G401 (cell line): ENCODE measurements around the gene TMEM17. TPM values are rescaled to one million over a fixed set of nuclear protein-coding genes. Genes with fewer than 3 reads are reported as not detected.
"Not testable (repeated sequence)": the region's sequence is repeated elsewhere in the genome, so short reads cannot be mapped to it uniquely, and the experiment has no call there.

Experiments
- DNase-seq: peaks from one replicate; pipeline ENCODE4 v3.0.0-alpha.2; 2015; ENCODE audit warnings: low spot score
- in situ Hi-C: cut with HindIII; loops from 2 replicates; pipeline ENCODE4 v1.10.0; 2016; ENCODE audit warnings: low sequenced_read_pairs, mixed read lengths
- total RNA-seq: library from RNA; depleted of rRNA; stranded (reverse); fragments of >200 nt; shearing (Covaris generic); gene quantifications from 2 replicates; pipeline ENCODE4 v1.2.3, GENCODE V29; 2014

Gene TMEM17
- total RNA-seq, 1 experiment from 2014 or later, result 2.4 TPM

DNA sequence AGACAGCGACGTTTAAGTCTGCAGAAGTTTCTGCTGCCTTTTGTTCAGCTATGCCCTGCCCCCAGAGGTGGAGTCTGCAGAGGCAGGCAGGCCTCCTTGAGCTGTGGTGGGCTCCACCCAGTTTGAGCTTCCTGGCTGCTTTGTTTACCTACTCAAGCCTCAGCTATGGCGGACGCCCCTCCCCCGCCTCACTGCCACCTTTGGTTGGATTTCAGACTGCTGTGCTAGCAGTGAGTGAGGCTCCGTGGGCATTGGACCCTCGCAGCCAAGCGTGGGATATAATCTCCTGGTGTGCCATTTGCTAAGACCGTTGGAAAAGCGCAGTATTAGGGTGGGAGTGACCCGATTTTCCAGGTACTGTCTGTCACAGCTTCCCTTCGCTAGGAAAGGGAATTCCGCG lies 15.1 kb upstream of the TMEM17 start:
- in situ Hi-C loops, DNase-seq: not testable (repeated sequence)

DNA sequence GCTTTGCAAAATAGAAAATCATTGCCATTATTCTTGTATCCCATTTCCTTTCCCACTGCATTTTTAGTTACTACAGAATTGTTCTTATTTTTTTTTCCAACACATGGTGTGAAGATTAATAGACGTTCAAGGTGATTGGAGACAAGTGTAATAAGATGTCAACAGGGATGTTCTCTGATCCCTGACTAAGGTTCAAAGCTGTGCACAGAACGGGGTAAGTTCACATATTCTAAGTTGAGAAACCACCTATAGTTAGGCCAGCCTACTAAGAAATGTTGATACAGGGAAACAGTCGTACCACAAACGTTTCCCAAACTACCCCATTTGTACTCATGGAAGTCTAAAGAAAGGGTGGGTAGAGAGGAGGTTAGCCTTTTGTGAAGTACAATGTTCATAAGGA lies 6.4 kb upstream of the TMEM17 start:
- in situ Hi-C loops, result no loop called here
- DNase-seq, result no peak

DNA sequence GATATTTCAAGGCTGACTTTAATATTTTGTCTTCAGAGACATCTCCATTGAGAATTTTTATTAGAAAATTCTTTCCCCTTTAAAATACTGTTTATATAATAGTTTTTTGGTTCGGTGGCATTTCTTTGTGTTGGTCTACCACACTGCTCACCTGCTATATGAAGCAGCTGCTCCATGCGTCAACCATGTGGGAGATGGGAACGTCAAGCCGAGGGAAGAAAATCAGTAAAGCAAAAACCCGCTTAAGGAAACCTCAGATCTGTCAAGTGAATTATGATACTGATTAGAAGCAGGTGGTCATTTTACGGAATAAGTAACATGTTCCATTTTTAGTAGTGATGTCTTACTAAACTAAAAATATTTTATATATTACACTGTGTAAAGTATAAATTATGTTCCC lies 5.6 kb upstream of the TMEM17 start:
- DNase-seq, result no peak
- in situ Hi-C loops, result no loop called here

DNA sequence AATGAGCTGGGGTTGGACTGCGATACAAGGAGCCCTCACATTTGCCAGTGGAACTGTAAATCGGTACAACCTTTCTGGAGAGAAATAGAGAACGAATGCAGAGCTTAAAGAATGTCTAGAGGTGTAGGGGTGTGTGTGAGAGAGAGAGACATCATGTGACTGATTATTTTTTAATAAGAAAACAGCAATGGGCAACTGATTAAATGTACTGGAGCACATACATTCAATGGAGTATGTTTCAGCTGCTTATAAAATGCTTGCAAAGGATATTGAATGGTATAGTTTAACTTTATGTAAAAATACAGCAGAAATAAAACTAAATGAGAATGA lies 391 bp upstream of the TMEM17 start:
- no peak for DNase-seq
- in situ Hi-C loops, result no loop called here

DNA sequence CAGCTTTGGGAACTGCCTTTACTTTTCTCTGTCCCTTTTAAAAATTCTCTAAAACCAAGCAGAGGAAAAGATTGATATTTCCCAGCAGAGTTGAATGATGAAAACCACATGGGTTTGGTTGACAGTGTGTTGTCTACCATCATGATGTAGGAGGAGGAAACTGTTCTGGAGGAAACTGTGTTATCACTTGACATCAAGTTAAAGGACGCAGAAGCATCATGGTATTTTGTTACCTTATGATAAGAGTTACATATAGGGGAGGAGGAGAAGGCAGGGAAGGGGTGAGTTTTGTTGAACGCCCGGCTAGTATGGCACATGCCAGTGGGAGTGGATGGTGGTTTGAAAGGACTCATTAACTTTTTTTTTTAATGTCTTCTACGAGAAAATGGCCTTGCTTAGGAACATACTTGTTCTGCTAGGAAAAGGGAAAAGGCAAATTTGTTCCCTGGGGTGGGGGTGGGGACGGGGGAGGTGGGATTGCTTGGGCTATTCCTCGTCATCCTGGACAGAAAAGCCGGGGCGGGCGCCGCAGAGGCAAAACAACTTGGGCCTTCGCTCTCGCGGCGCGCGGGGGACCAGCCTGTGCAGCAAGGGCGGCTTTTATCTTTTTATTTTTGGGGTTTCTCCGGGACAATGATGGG lies 766 bp downstream of the TMEM17 start:
- in situ Hi-C loops, result no loop called here
- no peak for DNase-seq

DNA sequence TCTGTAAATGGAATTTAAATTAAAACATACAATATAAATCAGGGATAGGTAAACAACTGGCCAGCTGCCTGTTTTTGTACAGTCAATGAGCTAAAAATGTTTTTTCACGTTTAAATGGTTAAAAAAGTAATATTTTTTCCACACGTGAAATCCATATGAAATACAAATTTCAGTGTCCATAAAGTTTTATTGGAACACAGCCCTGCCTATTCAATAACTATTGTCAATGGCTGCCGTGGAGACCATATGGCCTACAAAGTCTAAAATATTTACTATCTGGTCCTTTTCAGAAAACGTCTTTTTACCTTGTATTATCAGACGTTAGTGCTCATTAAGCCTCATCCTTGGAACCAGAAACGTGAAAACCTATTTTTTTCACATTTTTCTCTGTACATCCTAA lies 1.3 kb downstream of the TMEM17 start:
- in situ Hi-C loops, result no loop called here
- no peak for DNase-seq

DNA sequence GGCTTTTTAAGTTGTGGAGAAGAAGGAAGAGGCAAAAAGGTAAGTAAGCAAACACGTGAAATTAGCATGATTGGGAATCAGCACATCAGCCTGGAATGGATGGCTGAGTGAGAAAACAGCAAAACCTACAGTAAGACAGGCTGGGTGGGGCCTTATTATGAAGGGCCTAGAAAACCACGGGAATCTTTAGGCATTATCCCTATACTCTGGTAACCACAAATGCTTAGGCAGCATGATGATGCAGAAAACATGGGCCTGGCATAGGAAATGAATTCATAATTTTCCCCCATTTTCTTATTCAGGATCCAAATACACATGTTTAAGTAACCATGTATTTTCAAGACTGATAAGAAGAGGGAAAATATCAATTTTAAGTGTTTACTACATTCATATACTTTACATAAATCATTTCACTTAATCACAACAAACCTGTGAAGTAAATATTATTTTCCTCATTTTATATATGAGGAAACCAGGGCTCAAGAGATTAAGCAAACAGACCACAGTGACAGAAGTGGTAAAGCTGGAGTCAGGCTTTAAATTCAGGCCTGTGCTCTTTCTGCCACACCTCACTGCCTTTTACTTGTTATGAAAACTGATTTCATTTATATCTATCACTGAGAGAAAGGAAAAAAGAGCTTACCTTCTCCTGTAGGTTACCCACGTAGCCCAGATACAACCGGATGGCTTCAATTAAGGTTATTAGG lies 4.0 kb downstream of the TMEM17 start:
- in situ Hi-C loops, result no loop called here
- no peak for DNase-seq

DNA sequence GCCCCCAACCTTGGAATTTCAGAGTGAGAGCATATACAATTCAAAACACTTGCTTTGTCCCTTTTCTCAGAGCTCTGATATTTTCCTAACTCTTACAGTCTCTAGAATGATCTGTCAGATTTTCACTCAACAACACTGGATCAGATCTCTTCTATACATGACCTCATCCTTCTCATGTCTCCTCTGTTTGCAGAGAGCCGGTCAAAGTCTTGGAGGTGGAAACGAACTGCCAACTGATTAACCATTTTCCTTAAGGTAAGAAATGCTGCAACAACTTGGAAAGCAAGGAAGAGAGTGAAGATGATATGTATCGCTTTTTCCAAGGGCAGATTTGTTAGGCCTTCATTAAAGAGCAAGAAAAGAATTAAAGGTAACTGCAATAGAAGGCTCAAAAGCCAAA lies 4.9 kb downstream of the TMEM17 start:
- no peak for DNase-seq
- in situ Hi-C loops, result no loop called here

DNA sequence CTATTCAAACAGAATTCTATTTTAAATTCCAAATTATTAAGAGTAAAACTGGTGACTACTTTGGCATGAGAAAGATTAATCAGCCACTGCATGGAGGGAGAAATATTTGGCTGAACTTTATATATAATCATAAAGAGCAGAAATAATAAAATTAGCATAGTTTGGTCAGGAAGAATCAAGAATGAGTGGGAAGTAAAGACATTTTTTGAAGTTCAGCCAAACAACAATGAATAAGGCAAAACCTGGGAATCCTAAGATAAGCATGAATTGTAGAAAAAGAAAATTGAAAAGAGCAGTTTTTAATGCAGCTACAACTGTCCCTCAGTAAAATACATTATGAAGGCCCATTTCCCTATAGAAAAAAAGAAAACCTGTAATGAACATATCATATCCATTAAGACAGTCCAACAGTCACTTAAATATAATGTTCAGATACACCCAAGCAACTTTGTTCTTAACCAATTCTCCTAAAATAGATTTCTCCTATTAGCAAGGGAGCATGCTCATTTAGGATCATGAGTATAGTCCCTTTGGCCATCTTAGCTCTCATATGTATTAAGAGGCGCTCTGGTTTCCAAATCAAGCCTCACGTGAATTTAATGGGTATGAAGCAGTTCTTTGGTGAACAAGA lies 6.5 kb downstream of the TMEM17 start:
- no peak for DNase-seq
- in situ Hi-C loops, result no loop called here

DNA sequence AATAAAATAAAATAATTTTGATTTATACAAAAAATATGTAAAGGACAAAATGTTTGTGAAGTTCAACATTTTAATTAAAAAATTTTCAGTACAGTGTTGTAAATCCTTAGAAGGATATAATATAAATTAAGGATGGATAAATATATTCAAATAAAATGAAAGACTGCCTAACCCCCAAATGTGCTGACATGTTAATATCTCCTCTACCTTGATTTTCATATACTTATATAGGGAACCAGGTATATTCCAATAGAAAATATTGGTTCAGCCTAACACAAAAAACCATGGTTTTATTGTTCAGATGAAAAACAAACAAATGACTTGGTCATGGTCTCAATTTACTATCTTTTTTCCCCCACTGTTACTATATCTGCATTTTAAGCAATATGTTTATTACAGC lies 7.3 kb downstream of the TMEM17 start:
- in situ Hi-C loops, result no loop called here
- no peak for DNase-seq

DNA sequence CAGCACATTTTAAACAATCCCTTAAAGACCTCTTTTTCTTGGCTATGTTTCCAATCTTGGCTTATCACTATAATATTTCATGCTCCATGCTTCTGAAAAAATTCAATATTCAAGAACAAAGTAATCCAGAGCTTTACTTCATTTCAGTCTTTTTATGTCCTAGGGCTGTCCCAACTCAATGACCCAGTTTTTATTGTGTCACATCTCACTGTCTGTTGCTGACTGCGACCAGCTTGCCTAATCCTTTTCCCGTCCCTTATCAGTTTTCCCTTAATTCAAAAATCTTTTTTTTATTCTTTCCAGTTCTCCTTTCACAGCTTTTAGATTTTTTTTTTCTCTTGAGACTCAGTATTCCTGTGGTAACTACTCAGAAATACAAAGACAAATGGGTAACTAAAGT lies 10.2 kb downstream of the TMEM17 start:
- in situ Hi-C loops, result no loop called here
- DNase-seq, result no peak

DNA sequence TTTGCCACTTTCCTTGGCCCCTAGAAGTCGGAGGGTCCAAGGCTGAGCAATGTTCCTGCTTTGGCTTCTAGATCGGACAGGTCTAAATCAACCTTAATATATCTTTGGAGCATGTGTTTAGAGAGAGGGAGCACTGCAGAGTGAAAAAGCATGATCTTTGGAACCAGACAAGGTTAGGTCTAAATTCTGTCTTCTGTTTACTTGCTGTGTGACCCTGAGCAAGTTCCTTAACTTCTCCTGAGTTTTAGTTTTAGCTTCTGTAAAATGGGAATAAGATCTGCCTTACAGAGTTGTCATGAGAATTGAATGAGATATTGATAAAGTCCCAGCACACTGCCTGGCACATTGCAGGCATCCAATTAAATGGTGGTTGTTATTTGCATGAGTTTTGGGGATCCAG lies 13.9 kb downstream of the TMEM17 start:
- no peak for DNase-seq
- in situ Hi-C loops, result no loop called here

DNA sequence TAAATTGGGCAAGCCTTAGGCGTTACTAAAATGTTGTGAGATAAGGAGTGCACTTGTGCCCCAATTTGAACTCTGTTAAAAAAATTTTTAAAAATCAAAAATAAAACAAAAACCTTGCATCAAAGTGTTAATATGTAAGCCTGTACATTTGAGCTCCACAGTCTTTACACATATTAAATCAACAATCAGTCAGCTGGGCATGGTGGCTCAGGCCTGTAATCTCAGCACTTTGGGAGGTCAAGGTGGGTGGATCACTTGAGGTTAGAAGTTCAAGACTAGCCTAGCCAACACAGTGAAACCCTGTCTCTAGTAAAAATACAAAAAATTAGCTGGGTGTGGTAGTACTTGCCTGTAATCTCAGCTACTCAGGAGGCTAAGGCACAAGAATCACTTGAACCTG lies 16.3 kb downstream of the TMEM17 start:
- in situ Hi-C loops, result no loop called here

DNA sequence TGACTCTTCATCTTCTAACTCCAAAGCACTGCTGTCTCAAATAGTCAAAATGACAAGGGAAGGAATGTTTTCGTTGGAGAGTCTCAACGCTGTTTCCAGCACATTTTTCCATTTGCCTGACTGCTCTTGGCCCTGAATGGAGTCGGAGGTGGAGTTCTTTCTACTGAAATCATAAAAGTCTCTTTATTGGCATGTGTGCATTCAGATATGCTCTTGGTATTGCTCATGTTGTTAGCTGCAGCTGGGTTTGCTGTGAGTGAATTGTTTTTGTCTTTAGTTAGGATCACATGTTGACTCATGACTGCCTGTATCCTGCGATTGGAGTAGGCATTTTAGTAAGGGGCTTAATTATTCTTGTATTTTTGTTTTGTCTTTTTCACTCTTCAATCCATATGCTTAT lies 16.8 kb downstream of the TMEM17 start:
- no peak for DNase-seq
- in situ Hi-C loops, result no loop called here

More for the DNA sequence above, 16.3 kb downstream of the TMEM17 start:
- no peak for DNase-seq

DNA sequence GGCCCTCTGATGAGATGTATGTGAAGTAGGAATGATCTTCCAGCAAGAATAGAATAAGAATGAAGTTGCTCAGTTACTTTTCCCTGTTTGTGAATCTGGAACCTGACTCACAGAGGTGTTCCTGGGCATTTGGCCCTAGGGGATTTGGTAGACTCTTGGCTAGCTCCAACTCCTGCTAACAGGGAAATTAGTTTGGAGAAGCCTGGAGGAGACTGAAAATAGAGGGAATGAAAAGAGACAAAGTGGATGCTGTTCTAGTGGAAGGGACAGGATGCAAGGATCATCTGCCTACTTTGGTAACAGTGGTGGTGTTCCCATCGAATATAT lies 19.6 kb downstream of the TMEM17 start:
- in situ Hi-C loops, result no loop called here

DNA sequence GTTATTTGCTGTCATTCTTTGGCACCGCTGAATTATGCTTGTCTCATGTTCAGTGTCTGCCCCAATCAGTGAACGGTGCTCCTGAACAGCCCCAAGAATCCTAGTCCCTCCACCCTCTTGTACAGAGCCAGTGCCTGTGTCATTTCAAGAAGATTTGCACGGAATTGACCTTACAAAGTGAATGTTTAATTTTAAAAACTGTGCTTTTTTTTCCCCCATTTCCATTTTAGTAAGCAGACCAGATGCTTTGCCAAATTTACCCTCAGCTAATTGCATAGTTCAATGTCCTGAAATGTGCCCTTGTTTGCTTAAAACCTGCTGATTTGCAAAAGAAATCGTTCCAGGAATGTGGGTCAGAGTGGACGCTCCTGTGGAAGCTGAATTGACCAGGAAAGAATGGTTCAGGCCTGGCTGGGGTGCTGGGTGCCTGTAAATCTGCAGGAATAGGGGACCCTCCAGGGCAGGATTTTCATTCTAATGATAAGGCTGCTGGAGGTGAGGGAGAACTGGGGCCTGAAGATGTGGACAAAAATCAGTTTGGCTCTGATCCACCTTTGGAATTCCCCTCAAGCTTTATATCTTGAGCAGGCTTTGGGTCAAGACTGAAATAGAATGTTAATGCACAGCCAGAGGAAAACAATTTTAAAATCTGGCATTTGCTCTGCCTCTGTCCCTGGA lies 20.1 kb downstream of the TMEM17 start:
- no peak for DNase-seq
- in situ Hi-C loops, result no loop called here

More for the DNA sequence above, 19.6 kb downstream of the TMEM17 start:
- no peak for DNase-seq

DNA sequence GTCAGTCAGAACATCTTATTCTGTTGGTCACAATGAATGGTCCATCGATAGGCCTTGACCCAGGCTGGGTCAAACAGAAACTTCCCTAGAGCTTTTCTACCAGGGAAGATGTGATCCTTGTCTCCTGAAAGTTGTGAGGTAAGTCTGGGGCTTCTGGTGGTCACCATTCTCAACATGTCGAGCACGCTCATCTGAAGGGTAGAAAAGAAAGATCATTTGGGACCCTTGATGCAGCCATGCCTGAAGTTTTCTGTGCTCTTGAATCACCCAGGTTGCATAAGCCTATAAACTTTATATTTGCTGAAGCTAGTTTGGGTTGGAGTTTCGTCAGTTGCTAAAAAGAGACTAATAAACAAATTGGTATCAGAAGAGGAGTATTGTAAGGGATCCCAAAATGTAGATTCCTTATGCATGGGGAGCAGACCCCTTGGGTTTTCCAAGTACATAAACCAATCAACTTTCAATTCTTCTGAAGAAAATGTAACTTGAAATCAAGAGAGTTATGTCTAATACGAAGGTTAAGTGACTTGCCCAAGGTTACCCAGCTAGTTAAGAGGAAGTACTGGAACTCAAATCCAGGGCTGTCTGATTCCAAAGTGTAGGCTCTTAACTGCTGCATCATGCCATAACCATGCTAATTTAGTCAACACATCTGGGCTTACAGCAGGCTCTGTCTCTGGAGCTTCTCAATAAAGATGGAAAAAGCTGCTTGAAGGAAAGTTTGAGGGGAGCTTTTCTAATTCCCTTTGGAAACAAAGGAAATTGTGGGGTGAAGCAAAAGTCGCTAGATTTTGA lies 23.2 kb downstream of the TMEM17 start:
- no peak for DNase-seq
- in situ Hi-C loops, result no loop called here

DNA sequence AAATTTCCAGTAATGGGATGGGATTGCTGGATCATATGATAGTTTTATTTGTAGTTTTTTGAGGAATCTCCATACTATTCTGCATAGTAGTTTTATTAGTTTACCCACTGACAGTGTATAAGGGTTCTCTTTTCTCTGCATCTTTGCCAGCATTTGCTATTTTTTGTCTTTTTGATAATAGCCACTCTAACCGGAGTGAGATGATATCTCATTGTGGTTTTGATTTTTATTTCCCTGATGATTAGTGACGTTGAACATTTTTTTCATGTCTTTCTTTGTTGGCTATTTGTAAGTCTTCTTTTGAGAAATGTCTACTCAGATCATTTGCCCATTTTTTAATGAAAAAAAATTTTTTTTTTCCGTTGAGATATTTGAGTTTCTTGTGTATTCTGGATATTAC lies 26.1 kb downstream of the TMEM17 start:
- in situ Hi-C loops, result no loop called here
- DNase-seq, result no peak

DNA sequence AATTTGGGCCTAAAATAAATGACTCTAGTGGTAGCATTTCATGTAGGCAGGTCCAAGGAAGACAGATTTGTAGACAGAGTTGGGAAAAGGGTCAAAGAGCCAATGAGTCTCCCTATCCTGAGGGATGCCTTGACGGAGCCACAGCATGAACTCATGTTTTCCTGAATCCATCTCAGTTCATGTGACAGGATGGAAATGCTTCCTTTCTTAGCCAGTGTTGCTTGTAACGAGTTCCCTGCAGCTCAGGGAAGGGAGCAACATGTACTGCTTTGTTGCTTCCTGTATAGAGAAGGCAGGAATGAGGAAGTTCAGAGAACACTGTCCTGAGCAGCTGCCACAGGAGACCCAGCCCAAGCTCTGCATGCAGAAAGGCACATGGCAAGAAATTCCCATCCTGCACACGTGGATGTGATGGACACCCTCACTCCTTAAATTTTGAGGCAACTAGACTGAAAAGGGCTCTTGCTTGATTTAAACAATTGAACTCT lies 27.9 kb downstream of the TMEM17 start:
- in situ Hi-C loops, result no loop called here

DNA sequence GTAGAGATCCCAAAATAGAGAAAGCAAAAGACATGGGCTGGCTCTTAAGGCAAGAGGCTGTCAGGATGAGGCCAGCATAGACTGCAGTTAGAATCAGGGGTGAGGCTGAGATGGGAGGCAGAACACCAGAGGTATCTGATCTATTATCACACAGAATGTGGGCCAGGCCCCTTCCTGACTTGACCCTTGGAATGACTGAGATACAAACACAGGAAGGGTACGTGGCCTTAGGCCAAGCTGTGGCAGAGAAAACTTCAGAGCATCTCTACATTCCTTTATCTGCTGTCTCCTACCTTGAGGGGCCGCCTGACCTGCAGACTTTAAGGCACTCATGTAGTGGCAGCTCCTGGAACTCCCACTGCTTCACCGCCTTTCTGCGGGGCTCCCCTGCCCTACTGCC lies 28.4 kb downstream of the TMEM17 start:
- in situ Hi-C loops, result no loop called here

More for the DNA sequence above, 27.9 kb downstream of the TMEM17 start:
- DNase-seq, result no peak

More for the DNA sequence above, 28.4 kb downstream of the TMEM17 start:
- no peak for DNase-seq
